Spleen (tissue), 7 donors: ENCODE results near the gene SMARCA4.

ENCODE experiments used
- CTCF ChIP-seq, 11 experiments: fragments of 200-600 bp in 7 of 11; fragments of 450-650 bp in 4 of 11; sonication (generic) in 4 of 11; IDR thresholded peaks in 8 of 11; conservative IDR thresholded peaks in 3 of 11; 1 replicate in 7 of 11; 2 replicates in 4 of 11; pipeline versions ENCODE4 v1.4.0 to v1.8.0; 2016 to 2021; ENCODE audit warnings: antibody characterized with exemption in 11 of 11, inconsistent platforms in 4 of 11, mild to moderate bottlenecking in 1 of 11
- POLR2A ChIP-seq, 3 donors: fragments of 450-650 bp; IDR thresholded peaks; one replicate each; pipeline ENCODE4 v1.5.1; 2017; ENCODE audit warnings: antibody characterized with exemption in 3 of 3, mild to moderate bottlenecking in 1 of 3
- donor health status: DM: no; HTN: no; CAD: no; lungs with moderate emphysema.
- donor health status: DM: no; HTN: no; CAD: no.
- donor health status: DM: no; HTN: no; CAD: no.

- TF ChIP-seq POLR2A (IDR thresholded peaks at IDR 0.05) (no peak), CTCF (IDR thresholded peaks at IDR 0.05 in 8 of 11, conservative IDR thresholded peaks at IDR 0.05 in 3 of 11) (no peak)
Measured at GRCh38 chr19:11063434-11063833, 102.6 kb downstream of the SMARCA4 start.
